Activated T-cell treated with anti-CD3 and anti-CD28 coated beads, Interleukin-2, amount 50 U/mL, for 24 hours (primary cell): Measurements from ENCODE around the gene CNTNAP2.

Experiments used
- DNase-seq: peaks from one replicate; pipeline ENCODE4 v3.0.0-alpha.2; 2020
- H3K27ac Mint-ChIP-seq: 2 replicates; pipeline ENCODE4 v1.8.0; 2020; ENCODE audit warnings: mild to moderate bottlenecking, mixed read lengths
- H3K27me3 Mint-ChIP-seq: 2 replicates; pipeline ENCODE4 v1.8.0; 2020; ENCODE audit warnings: mixed read lengths
- H3K36me3 Mint-ChIP-seq: 2 replicates; pipeline ENCODE4 v1.8.0; 2020; ENCODE audit warnings: low read depth, mixed read lengths
- H3K4me1 Mint-ChIP-seq: 2 replicates; pipeline ENCODE4 v1.8.0; 2020; ENCODE audit warnings: low read depth, mixed read lengths
- H3K4me3 Mint-ChIP-seq: 2 replicates; pipeline ENCODE4 v1.8.0; 2020; ENCODE audit warnings: mild to moderate bottlenecking, moderate library complexity, mixed read lengths
- H3K9me3 Mint-ChIP-seq: 2 replicates; pipeline ENCODE4 v1.8.0; 2020; ENCODE audit warnings: mixed read lengths

CNTNAP2 gene

DNA sequence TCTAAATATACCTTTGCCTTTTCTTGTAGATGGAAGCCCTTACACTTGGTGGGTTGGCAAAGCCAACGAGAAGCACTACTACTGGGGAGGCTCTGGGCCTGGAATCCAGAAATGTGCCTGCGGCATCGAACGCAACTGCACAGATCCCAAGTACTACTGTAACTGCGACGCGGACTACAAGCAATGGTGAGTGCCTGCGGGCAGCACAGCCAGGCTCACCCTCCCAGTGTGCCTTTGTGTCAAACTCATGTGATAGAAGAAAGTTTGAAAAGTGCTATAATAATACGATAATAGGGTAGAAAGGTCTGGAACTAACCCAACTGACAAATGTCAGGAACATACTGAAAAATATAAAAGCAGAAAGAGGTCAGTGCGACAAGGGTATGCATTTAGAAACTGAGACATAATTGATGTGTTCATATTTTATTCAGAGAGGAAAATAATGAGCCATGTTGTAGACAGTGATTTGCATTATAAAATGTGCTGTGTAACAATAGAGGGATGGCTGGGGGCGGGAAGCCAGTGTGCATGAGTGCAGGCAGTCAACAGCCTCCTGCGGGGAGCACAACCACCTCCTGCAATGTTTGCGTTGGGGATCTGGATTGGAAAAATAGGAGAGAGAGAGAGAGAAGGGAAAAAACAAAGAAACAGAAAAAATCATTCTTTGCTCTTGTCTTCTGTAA is 1787.1 kb downstream of the CNTNAP2 start:
- no peak overlapping the region for H3K27ac Mint-ChIP-seq
- H3K36me3 Mint-ChIP-seq, result no peaks in the 10 kb centered on the region
- no peaks in the 10 kb centered on the region for H3K9me3 Mint-ChIP-seq
- DNase-seq, result no peak
- H3K4me3 Mint-ChIP-seq, result no peak overlapping the region
- H3K4me1 Mint-ChIP-seq, result no peaks in the 10 kb centered on the region
- H3K27me3 Mint-ChIP-seq, result no peaks in the 10 kb centered on the region

DNA sequence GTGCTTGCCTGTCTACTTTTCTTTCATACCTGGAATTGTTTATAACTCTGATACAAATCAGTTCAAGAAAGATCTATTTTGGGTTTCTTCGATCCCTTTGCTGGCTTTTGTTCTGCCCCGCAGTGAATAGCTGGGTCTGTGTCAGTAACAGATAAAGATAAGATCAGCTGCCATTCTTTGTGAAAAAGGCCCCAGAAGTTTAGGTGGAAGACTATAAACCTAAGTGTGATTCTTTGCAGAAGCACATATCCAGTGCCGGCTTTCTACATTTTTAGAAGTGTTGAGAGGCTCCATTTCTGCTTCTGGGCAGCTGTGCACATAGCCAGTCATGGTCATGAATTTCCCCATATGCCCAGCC is 1787.6 kb downstream of the CNTNAP2 start:
- Mint-ChIP-seq H3K36me3 (no peaks in the 10 kb centered on the region), H3K27ac (no peak overlapping the region), H3K4me1 (no peaks in the 10 kb centered on the region), H3K4me3 (no peak overlapping the region), H3K27me3 (no peaks in the 10 kb centered on the region), H3K9me3 (no peaks in the 10 kb centered on the region)
- DNase-seq, result no peak

DNA sequence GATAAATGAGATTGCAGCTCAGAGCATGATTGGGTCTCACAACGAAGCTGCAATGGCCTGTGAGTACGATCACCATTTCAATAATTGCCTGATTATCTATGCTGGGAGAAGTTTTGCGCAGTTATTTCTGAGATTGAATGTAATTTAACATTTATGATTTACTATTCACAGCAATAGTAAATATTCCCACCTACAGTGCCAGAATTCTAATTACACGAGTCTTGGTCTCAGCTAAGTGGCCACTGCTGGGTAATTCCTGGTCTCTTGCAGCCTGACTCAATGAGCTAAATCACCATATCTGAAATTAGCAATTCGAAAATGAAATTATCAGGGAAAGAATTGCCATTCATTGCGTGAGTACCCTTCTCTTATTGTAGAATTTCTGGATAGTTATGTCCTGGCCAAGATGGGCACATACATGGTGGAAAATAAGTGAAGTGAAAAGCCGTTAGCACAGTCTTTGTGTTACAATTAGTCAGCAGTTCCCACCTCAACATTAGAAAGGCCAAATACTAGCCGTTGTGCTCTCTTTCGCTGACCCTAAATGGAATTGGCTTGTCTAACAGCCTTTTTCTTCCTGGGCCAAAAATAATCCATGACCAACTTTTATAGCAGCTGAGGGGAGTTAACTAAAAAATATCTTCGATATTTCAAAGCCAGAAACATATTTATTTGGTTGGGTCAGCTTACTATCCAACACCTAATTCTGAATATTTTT is 1793.0 kb downstream of the CNTNAP2 start:
- no peaks in the 10 kb centered on the region for H3K27me3 Mint-ChIP-seq
- no peak for DNase-seq
- no peak overlapping the region for H3K4me3 Mint-ChIP-seq
- H3K36me3 Mint-ChIP-seq, result no peaks in the 10 kb centered on the region
- H3K4me1 Mint-ChIP-seq, result no peaks in the 10 kb centered on the region
- H3K27ac Mint-ChIP-seq, result no peak overlapping the region
- no peaks in the 10 kb centered on the region for H3K9me3 Mint-ChIP-seq

DNA sequence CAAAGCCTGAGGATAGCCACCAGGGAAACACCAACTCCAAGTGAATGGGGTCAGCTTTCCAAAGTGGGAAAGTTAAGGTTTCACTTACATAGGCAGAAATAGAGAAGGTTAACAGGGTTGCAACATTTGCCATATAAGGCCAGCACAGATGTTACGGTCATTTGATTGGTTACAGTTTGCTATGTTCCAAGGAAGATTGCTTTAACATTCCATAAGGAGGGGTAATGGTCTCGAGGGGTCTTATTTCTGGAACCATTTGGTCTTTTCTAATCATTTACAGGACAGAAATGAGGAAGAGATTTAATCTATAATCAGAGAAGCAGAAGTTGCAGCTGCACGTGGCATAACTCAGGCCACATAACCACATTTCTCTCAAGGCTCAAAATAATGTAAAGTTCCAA is 1794.6 kb downstream of the CNTNAP2 start:
- Mint-ChIP-seq H3K27ac (no peak overlapping the region), H3K27me3 (no peaks in the 10 kb centered on the region), H3K4me3 (no peak overlapping the region), H3K4me1 (no peaks in the 10 kb centered on the region), H3K9me3 (no peaks in the 10 kb centered on the region), H3K36me3 (no peaks in the 10 kb centered on the region)
- DNase-seq, result no peak

DNA sequence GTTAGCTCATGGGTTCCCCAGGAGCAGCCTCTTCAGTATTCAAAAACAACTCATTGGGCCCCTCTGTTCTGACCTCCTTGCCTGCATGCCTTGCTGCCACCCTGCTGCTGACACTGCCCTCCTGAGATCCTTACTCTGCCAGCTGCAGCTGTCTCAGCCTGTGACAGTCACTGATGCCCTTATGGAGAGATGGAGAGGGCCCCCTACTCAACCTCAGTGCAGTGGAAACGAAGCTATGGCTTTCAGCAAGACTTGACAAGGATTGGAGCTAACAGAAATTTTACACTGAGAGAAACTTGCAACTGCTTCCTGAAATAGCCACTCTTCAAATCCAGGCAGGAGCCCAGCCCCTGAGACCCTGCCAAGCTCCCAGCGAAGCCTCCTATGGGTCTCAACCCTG is 1795.7 kb downstream of the CNTNAP2 start:
- H3K4me3 Mint-ChIP-seq, result no peak overlapping the region
- no peaks in the 10 kb centered on the region for H3K9me3 Mint-ChIP-seq
- no peak overlapping the region for H3K27ac Mint-ChIP-seq
- no peak for DNase-seq
- H3K36me3 Mint-ChIP-seq, result no peaks in the 10 kb centered on the region
- no peaks in the 10 kb centered on the region for H3K4me1 Mint-ChIP-seq
- H3K27me3 Mint-ChIP-seq, result no peaks in the 10 kb centered on the region

DNA sequence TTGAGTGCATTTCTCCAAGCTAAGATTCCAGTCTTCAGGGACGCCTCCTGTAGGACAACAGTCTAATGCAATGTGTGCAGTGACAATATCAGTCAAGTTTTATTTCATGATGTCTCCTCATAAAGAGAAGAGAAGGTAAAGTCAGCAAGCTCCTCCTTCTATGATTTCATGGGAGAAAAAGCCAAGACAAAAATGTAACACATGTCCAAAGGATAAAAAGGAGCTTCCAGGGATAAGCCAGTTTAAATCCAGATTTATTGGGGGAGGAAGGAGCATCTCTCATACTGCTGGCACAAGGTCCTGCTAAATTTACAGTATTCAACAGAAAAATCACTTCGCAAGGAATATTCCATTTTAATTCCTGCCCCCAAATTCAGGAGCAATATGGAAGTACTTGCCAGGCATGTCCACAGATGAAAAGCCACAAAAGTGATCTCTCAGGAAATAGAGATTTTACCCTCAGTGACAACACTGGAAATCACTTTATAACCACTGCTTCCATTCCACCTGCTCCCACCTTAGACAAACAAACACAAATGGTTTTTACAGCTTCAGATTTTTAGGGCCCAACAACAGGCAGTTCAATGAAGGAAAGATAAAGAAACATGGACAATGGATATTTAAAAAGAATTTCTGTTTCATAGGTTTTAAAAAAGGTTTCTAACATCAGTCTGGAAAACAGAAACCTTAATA is 1796.5 kb downstream of the CNTNAP2 start:
- no peaks in the 10 kb centered on the region for H3K9me3 Mint-ChIP-seq
- H3K36me3 Mint-ChIP-seq, result no peaks in the 10 kb centered on the region
- no peaks in the 10 kb centered on the region for H3K4me1 Mint-ChIP-seq
- no peak for DNase-seq
- H3K4me3 Mint-ChIP-seq, result no peak overlapping the region
- no peak overlapping the region for H3K27ac Mint-ChIP-seq
- H3K27me3 Mint-ChIP-seq, result no peaks in the 10 kb centered on the region

DNA sequence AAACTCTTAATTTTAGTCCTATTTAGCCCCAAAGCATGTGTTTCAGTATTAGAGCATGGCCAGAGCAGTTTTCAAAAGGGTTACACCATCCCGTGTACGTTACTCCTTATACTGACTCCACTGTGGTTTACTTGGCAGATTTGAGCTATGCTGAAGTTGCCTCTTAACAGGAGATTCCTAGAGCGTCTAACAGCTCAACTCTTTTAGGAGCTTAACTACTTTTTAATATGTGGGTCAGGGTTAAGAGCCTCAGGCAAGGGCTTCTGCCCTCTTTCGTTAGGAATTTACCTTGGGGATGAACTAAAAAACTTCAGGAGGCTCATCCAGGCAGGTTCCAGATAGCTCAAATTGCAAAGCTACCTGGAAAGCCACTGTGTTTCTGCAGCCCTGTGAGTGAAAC is 1799.2 kb downstream of the CNTNAP2 start:
- no peak for DNase-seq
- H3K27me3 Mint-ChIP-seq, result no peaks in the 10 kb centered on the region
- no peak overlapping the region for H3K27ac Mint-ChIP-seq
- no peaks in the 10 kb centered on the region for H3K36me3 Mint-ChIP-seq
- H3K9me3 Mint-ChIP-seq, result no peaks in the 10 kb centered on the region
- H3K4me1 Mint-ChIP-seq, result no peaks in the 10 kb centered on the region
- no peak overlapping the region for H3K4me3 Mint-ChIP-seq

DNA sequence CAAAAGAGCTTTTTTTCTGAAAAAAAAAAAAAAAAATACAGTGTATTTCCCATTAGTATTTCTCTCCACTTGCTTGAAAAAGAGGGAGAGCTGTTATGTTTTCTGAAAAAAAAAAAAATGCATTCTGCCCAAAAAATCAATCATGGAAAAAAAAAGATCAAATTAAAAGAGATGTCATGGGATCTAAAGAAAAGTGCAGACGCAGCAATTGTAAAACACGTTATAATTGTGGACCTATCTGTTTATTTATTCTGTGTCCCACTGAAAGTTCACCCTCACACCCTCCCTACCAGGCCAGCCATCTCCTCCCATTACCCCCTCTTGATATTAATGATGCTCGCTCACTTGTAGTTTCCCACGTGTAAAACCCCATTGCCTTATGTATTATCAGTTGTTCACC is 1800.0 kb downstream of the CNTNAP2 start:
- no peaks in the 10 kb centered on the region for H3K27me3 Mint-ChIP-seq
- H3K9me3 Mint-ChIP-seq, result no peaks in the 10 kb centered on the region
- no peak overlapping the region for H3K4me3 Mint-ChIP-seq
- DNase-seq, result no peak
- H3K4me1 Mint-ChIP-seq, result no peaks in the 10 kb centered on the region
- H3K27ac Mint-ChIP-seq, result no peak overlapping the region
- H3K36me3 Mint-ChIP-seq, result no peaks in the 10 kb centered on the region

DNA sequence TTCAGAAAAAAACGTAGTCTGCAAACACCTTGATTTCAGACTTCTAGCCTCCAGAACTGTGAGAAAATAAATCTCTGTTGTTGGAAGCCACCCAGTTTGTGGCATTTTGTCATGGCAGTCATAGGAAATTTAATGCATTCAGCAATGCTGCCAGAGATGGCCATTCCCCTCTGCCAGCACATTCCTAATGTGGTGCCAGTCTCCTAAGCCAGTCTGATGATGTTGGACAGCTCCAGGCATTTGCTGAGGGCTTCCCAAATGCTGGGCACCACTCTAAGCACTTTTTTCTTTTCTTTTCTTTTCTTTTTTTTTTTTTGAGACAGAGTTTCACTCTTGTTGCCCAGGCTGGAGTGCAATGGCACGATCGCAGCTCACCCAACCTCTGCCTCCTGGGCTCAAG is 1807.2 kb downstream of the CNTNAP2 start:
- H3K9me3 Mint-ChIP-seq, result peaks cover 3% of the 10 kb centered on the region
- H3K4me1 Mint-ChIP-seq, result no peaks in the 10 kb centered on the region
- no peaks in the 10 kb centered on the region for H3K27me3 Mint-ChIP-seq
- DNase-seq, result no peak
- H3K27ac Mint-ChIP-seq, result no peak overlapping the region
- no peaks in the 10 kb centered on the region for H3K36me3 Mint-ChIP-seq
- H3K4me3 Mint-ChIP-seq, result no peak overlapping the region

DNA sequence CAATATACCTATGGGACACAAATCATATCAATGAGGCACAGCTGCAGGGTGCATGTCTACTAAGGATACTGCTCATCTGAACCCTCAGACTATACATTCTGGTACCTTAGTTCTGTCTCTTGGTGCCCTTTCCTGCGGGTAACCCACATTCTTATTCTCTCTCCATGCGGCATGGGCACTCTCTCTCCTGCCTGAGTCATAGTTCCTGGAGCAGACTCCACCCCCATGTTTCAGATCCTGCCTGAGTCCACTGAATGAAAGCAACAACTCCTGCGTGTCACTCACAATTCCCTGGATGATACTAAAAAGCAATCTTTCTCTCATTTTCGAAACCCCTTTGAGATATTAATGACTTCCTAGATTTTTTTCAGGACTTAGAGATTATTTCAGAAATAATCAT is 1820.8 kb downstream of the CNTNAP2 start:
- H3K4me1 Mint-ChIP-seq, result no peaks in the 10 kb centered on the region
- H3K36me3 Mint-ChIP-seq, result no peaks in the 10 kb centered on the region
- no peak overlapping the region for H3K27ac Mint-ChIP-seq
- no peaks in the 10 kb centered on the region for H3K27me3 Mint-ChIP-seq
- H3K4me3 Mint-ChIP-seq, result no peak overlapping the region
- DNase-seq, result no peak
- H3K9me3 Mint-ChIP-seq, result peaks cover 12% of the 10 kb centered on the region

DNA sequence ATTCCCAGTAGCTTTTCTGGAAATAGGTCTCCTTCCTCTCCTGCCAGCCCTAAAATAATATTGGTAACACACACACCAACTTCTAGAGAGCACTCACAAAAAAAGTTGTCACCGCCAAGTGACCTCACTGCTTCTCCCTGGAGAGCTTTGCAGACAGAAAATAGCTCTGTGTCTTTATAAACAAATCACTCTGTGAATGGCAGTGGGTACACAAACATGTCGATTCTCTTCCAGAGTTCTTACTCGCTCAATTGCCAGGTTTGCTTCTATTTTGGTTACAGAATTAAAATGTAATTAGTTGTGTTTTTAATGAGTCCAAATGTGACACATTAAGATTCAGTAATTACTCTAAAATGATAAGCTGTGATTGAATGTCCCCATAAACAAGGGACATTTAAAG is 1824.8 kb downstream of the CNTNAP2 start:
- no peaks in the 10 kb centered on the region for H3K4me1 Mint-ChIP-seq
- no peaks in the 10 kb centered on the region for H3K27me3 Mint-ChIP-seq
- no peaks in the 10 kb centered on the region for H3K36me3 Mint-ChIP-seq
- no peak overlapping the region for H3K27ac Mint-ChIP-seq
- DNase-seq, result no peak
- peaks cover 2% of the 10 kb centered on the region for H3K9me3 Mint-ChIP-seq
- H3K4me3 Mint-ChIP-seq, result no peak overlapping the region

DNA sequence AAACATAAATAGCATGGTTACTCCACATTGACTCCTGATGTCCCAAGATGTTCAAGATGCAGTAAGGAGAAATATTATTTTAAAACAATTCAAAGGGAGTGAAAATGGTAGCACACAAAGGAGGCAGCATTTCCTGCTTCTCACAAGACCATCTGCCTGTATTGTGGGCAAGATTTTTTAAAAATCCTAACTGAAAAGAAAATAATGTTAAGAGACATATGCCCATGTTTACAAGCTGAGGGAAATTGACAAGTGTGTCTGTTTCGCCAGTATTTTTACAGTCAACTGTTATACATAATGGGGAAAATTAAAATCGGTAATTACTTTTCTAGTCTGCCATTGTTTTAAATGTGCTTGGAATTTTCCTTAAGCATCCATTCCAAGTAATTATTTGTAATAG is 1827.7 kb downstream of the CNTNAP2 start:
- DNase-seq, result no peak
- Mint-ChIP-seq H3K36me3 (no peaks in the 10 kb centered on the region), H3K9me3 (peaks cover 2% of the 10 kb centered on the region), H3K4me1 (no peaks in the 10 kb centered on the region), H3K27me3 (no peaks in the 10 kb centered on the region), H3K27ac (no peak overlapping the region), H3K4me3 (no peak overlapping the region)

DNA sequence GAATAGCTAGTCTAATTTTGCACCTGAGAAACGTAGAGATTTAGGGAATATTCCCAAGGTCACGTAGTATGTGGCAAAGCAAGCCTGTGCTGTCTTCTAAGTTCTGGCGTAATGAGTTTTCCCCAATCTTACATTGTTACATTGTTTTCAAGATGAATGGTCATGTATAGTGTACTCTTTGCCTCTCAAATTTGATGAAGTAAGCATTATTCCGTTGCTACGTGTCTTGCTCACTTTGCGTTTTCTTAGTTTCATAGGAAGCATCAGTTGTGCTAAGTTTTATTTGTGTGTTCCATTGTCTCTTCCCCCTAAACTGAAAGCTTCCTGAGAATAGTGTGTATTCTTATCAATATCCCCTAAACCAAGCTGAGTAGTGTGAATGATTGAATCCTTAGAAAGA is 1836.3 kb downstream of the CNTNAP2 start:
- Mint-ChIP-seq H3K27me3 (no peaks in the 10 kb centered on the region), H3K4me3 (no peak overlapping the region), H3K4me1 (no peaks in the 10 kb centered on the region), H3K27ac (no peak overlapping the region), H3K9me3 (peaks cover 3% of the 10 kb centered on the region), H3K36me3 (no peaks in the 10 kb centered on the region)
- no peak for DNase-seq

DNA sequence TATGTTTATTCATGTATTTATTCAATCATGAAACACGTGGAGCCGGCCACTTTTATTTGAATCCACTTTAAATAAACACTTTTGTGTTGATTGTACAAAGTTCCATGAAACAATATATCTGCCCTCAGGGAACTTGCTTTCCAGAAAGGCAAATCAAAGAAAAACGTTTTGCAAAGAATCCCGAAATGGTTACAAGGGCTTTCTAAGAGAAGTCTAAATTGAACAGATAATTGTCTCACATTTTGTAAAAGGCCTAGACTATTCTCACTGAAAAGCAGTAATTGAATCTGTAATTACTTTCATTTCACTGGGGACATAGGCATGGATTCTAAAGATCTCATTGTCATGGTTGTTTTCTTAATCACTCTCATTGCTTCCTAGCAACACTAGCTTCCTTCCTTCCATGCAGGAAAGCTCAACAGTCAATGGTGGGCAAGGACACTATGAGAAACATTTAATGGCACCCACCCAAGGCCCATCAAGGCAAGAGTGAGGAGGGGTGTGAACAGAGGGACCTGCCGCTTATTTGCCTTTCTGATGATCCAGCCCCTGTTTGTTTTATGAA is 1851.5 kb downstream of the CNTNAP2 start:
- Mint-ChIP-seq H3K9me3 (no peaks in the 10 kb centered on the region), H3K4me1 (no peaks in the 10 kb centered on the region), H3K27ac (no peak overlapping the region), H3K27me3 (no peaks in the 10 kb centered on the region), H3K36me3 (no peaks in the 10 kb centered on the region), H3K4me3 (no peak overlapping the region)
- no peak for DNase-seq

DNA sequence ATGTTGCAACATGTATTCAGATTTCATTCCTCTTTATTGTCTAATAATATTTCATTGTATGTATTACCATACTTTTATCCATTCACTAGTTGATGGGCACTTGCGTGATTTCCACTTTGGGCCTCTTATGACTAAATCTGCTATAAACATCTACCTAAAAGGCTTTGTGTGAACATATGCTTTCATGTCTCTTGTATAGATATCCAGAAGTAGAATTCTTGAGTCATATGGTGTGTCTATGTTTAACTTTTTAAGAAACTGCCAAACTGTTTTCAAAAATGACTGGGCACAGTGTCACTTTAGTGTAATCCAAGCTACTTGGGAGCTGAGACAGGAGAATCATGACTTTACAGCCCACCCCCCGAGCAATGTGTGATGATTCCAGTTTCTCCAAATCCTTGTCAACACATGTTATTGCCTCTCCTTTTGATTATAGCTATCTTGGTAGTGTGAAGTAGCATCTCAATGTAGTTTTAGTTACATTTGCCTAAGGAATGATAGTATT is 1855.1 kb downstream of the CNTNAP2 start:
- H3K27ac Mint-ChIP-seq, result no peak overlapping the region
- no peaks in the 10 kb centered on the region for H3K4me1 Mint-ChIP-seq
- H3K36me3 Mint-ChIP-seq, result no peaks in the 10 kb centered on the region
- no peak for DNase-seq
- no peaks in the 10 kb centered on the region for H3K9me3 Mint-ChIP-seq
- no peak overlapping the region for H3K4me3 Mint-ChIP-seq
- no peaks in the 10 kb centered on the region for H3K27me3 Mint-ChIP-seq
